DOHH2 (cell line): ENCODE results near the gene PEX10.

Experiments used
- EZH2phosphoT487 ChIP-seq: fragments of 200-600 bp; sonication (generic); IDR thresholded peaks from 2 replicates; pipeline ENCODE4 v1.6.1; 2017; ENCODE audit warnings: borderline replicate concordance, mild to moderate bottlenecking, antibody characterized with exemption, low read length, moderate library complexity, mixed read lengths
- TF ChIP-seq, protein P1 (sequence below): fragments of 200-600 bp; sonication (generic); IDR thresholded peaks from one replicate; pipeline ENCODE4 v1.5.1; 2014; ENCODE audit warnings: antibody characterized with exemption, mild to moderate bottlenecking, low read depth, low read length; ENCODE audit not compliant: poor library complexity, severe bottlenecking

DNA sequence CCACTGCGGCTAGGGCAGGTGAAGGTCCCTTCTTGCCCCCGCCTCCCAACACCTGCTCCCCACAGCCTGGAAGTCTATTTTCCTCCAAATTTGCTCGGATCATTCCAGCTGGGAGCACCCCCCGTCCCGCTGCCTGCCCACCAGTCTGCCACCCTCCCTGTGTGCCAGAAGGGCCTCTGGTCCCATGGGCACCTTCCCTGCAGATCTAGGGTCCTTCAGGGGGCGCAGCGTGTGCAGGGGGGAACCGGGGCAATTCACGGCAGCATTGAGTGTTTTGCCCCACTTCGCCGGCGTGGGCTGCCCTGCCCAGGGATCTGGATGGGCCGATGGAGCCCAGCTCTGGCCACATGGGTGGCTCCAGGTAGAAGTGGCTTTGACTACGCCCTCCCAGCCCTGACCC, 26.3 kb upstream of the PEX10 start:
- TF ChIP-seq, protein P1, sequence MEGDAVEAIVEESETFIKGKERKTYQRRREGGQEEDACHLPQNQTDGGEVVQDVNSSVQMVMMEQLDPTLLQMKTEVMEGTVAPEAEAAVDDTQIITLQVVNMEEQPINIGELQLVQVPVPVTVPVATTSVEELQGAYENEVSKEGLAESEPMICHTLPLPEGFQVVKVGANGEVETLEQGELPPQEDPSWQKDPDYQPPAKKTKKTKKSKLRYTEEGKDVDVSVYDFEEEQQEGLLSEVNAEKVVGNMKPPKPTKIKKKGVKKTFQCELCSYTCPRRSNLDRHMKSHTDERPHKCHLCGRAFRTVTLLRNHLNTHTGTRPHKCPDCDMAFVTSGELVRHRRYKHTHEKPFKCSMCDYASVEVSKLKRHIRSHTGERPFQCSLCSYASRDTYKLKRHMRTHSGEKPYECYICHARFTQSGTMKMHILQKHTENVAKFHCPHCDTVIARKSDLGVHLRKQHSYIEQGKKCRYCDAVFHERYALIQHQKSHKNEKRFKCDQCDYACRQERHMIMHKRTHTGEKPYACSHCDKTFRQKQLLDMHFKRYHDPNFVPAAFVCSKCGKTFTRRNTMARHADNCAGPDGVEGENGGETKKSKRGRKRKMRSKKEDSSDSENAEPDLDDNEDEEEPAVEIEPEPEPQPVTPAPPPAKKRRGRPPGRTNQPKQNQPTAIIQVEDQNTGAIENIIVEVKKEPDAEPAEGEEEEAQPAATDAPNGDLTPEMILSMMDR: no peak
- TF ChIP-seq EZH2phosphoT487: no peak
